GM21447 (cell line): Measurements from ENCODE around the gene NGB.

Source experiments
- ATAC-seq: cut with Tn5 transposase; IDR thresholded peaks from one replicate; pipeline ENCODE4 v1.9.1; 2021; ENCODE audit not compliant: unreplicated experiment

NGB gene

DNA sequence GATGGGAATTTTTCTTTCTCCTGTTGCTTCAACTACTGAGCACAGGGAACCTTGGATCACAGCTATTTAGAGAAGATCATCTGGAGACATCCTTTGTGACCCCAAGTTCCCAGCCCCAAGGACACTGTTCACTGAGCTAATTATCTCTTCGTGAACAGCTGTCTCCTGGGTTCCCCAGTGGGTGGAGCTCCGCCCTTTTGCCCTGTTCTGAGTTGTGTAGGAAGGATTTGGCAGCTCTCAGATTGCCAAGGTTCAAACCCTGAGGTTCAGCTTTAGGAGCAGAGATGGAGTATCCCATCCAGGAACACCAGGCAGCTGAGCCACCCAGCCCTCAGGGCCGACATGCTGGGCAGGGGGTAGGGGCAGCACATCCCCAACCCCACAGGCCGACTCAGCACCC, 32.0 kb downstream of the NGB start:
- ATAC-seq: no peak

DNA sequence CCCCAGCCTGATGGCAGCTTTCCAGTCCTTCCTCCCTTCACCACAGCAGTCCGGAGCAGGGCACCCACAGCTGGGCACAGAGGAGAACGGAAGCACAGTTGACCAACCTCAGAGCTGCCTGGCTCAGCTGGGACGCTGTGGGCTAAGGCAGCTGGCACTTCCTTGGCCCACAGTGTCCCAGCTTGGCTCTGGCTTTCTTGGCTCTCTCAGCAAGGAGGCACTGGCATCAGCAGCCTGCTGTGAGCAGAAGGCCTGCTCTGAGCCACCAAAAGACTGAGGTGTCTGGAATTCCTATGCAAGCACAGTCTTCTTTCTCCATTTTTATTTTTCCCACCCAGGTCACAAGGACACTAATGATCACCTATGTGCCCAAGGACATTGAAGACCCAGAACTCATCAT, 32.6 kb downstream of the NGB start:
- no peak for ATAC-seq

- ATAC-seq: no peak
These were observed 34.2 kb downstream of the NGB start for GRCh38 chr14:77236814-77237213.

DNA sequence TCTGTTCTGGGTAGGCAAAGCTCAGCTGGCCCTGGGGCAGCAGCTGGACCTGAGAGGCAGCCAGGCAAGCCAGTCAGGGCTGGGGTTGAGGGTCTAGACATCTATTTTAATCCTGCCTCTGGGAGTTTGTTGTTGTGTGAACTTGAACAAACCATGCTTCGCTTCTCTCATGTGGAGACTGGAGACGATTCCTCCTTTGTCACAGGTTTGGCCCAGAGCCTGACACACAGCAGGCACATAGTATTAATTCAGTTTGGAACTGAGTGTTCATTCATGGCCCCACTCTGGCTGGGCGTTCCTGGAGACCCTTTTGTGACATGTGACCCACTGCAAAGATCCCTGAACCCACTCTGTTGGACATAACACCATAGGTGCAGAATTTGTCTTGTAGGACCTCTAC, 39.3 kb downstream of the NGB start:
- no peak for ATAC-seq

DNA sequence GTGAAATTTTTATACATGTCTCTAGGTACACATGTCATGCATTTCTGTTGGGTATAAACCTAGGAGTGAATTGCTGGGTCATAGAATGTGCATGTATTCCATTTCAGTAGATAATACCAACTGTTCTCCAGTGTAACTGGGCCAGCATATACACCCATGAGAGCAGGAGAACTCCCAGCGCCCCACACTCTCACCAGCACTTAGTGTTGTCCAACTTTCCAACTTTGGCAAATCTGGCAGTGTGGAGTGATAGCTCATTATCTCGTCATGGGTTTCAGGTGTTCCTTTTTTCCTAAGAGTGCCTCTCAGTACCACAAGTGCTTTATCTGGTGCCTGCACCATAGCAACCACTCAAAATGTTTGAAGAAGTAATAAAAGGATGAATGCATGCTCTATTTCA, 40.1 kb downstream of the NGB start:
- no peak for ATAC-seq

- no peak for ATAC-seq
These were observed 43.0 kb downstream of the NGB start for GRCh38 chr14:77228056-77228455.

- ATAC-seq: no peak
These were observed 45.0 kb downstream of the NGB start for GRCh38 chr14:77225892-77226557.

DNA sequence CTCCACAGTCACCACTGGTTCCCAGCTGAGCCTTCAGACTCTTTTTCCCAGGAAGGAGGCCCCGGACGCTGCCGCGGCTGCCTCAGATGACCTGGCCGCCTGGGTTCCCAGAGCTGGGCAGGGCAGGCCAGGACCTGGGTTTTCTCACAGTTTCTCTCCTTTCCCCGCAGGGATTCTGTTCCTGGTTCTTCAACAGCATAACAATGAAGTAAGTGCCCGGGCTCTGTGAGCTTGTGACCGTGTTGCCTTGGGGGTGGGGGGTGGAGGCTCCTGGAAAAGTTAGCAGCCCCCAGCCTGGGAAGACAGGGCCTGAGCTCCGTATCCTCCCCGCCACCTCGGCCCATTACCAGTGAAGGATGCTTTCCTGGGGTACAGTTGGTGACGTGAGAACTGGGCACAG, 45.8 kb downstream of the NGB start:
- ATAC-seq: no peak

DNA sequence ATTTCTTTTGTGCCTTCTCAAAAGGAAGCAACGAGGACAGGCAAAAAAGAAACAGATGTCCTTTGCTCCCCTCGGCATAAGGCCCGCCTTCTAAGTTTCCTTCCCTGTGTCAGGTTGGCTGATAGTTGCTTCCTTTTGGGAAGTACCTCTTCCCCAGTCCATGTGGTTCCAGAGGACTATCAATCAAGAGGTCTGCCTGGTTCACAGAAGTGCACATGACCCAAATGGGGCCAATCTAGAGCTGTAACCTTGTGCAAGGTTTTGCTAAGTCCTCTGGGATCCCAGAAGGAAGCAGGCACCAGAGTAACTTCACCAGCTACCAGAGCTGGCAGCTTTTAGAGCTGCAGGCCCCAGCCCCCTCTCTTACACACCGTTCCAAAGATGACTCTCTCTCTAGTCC, 46.8 kb downstream of the NGB start:
- ATAC-seq: no peak

- no peak for ATAC-seq
These were observed 48.3 kb downstream of the NGB start for GRCh38 chr14:77222546-77223225.

DNA sequence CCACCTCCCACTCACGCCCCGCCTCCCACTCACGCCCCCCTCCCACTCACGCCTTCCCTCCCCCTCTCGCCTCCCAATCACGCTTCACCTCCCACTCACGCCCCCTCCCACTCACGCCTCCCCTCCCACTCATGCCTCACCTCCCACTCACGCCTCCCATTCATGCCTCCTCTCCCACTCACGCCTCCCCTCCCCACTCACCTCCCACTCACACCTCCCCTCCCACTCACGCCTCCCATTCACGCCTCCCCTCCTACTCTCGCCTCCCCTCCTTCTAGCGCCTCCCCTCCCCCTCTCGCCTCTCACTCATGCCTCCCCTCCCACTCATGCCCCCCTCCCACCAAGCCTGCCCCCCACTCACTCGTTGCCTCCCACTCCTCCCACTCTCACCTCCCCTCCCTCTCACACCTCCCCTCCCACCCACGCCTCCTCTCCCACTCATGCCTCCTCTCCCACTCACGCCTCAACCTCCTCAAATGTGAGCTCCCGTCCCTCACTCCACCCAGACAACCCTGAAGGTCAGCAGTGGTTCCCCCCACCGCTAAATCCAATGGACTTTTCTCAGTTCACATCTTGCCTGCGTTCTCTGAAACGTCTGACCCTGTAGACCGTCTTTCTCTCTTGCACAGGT, 49.6 kb downstream of the NGB start:
- ATAC-seq: no peak

- ATAC-seq: no peak
These were observed 50.6 kb downstream of the NGB start for GRCh38 chr14:77220246-77221017.

- ATAC-seq: no peak
These were observed 51.4 kb downstream of the NGB start for GRCh38 chr14:77219591-77219990.

GRCh38 chr14:77217551-77217950, 53.5 kb downstream of the NGB start:
- ATAC-seq: no peak
